D721Med (cell line): ENCODE data around the gene OR52E1.

Source experiments
- DNase-seq: peaks from one replicate; pipeline ENCODE4 v3.0.0; 2011; ENCODE audit warnings: low spot score; ENCODE audit not compliant: insufficient read length
- FAIRE-seq: peaks from 2 replicates; lab custom pipeline; 2011; peaks lifted over from hg19 to GRCh38; lab: Jason Lieb, UNC
- CTCF ChIP-seq: IDR thresholded peaks from 2 replicates; pipeline ENCODE4 v1.5.1; 2012; ENCODE audit warnings: mild to moderate bottlenecking, control low read depth; ENCODE audit not compliant: insufficient read depth; ENCODE audit errors: missing control alignments

The OR52E1 gene

GRCh38 chr11:5103066-5103465 is 33.7 kb downstream of the OR52E1 start:
- no peak for TF ChIP-seq CTCF
- FAIRE-seq (no peak), DNase-seq (no peak)

GRCh38 chr11:5107285-5107684 is 37.9 kb downstream of the OR52E1 start:
- no peak for FAIRE-seq

GRCh38 chr11:5115339-5115738 is 46.0 kb downstream of the OR52E1 start:
- FAIRE-seq (no peak), DNase-seq (no peak)
- no peak for TF ChIP-seq CTCF

More at GRCh38 chr11:5107285-5107684, 37.9 kb downstream of the OR52E1 start:
- no peak for TF ChIP-seq CTCF
- DNase-seq: no peak

GRCh38 chr11:5117588-5117987 is 48.2 kb downstream of the OR52E1 start:
- DNase-seq (no peak), FAIRE-seq (no peak)
- TF ChIP-seq CTCF: no peak

- no peak for DNase-seq
- TF ChIP-seq CTCF: no peak
- no peak for FAIRE-seq
These were observed 49.5 kb downstream of the OR52E1 start for GRCh38 chr11:5118893-5119292.
